ENCODE measurements around the gene RND2. TPM values are rescaled to one million over a fixed set of nuclear protein-coding genes. Genes with fewer than 3 reads are reported as not detected.
A peak's percentile ranks its signal among the peaks of the same experiment; 100 is the strongest.

Gene RND2
- total and polyA plus RNA-seq, 2 donors (not counting 1 experiment from before 2014, with no cell fraction given), result 0.24 to 0.44 TPM

DNA sequence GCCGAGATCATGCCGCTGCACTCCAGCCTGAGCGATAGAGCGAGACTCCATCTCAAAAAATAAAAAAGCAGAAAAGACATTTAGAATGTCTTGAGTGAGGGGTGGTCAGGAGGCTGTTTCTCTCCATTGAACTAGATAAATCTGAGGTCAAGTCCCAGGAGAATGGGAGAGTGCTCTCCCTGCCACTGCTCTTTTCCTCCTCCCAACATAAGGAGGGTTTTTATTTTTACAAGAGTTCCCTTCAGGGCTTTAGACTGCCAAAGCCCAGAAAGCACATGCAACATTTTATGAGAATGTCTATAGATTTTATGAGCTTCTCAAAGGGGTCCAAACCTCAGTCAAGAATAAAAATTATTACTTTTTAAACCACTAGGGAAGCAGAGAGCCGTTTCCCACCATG lies 1.6 kb downstream of the RND2 start:
- H3K9me3 Mint-ChIP-seq (ENCODE audit: insufficient read depth), result no peaks in the 10 kb centered on the region

More for the DNA sequence above, 1.6 kb downstream of the RND2 start:
- TF ChIP-seq, protein P1, sequence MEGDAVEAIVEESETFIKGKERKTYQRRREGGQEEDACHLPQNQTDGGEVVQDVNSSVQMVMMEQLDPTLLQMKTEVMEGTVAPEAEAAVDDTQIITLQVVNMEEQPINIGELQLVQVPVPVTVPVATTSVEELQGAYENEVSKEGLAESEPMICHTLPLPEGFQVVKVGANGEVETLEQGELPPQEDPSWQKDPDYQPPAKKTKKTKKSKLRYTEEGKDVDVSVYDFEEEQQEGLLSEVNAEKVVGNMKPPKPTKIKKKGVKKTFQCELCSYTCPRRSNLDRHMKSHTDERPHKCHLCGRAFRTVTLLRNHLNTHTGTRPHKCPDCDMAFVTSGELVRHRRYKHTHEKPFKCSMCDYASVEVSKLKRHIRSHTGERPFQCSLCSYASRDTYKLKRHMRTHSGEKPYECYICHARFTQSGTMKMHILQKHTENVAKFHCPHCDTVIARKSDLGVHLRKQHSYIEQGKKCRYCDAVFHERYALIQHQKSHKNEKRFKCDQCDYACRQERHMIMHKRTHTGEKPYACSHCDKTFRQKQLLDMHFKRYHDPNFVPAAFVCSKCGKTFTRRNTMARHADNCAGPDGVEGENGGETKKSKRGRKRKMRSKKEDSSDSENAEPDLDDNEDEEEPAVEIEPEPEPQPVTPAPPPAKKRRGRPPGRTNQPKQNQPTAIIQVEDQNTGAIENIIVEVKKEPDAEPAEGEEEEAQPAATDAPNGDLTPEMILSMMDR (IDR thresholded peaks at IDR 0.05), result no peak
- TF ChIP-seq EZH2 (IDR thresholded peaks at IDR 0.05; ENCODE audit: borderline replicate concordance, insufficient read depth, low read depth, low read length, poor library complexity, severe bottlenecking), result no peak
- Mint-ChIP-seq H3K4me1 (peaks cover 15% of the 10 kb centered on the region), H3K27ac (peak overlapping the region; percentile 74), H3K4me3 (peak overlapping the region; percentile 50), H3K27me3 (no peaks in the 10 kb centered on the region)
- Histone ChIP-seq H3K27me3 (replicated peaks in 1 of 4; ENCODE audit: control extremely low read depth in 1 of 4, control insufficient read depth in 3 of 4, insufficient read depth in 4 of 4, low read length in 3 of 4) (no peaks in the 10 kb centered on the region), H3K4me1 (ENCODE audit: control insufficient read depth in 2 of 2, insufficient read depth in 2 of 2, low read length in 2 of 2) (peaks cover 5 to 24% of the 10 kb centered on the region in 2 donors), H3K36me3 (replicated peaks in 1 of 2; ENCODE audit: control extremely low read depth in 1 of 2, control insufficient read depth in 1 of 2, extremely low read depth in 1 of 2, insufficient read depth in 2 of 2, low read length in 1 of 2) (no peaks in the 10 kb centered on the region), H3K4me2 (replicated peaks; ENCODE audit: low read depth, low read length, poor library complexity, severe bottlenecking) (no peak overlapping the region), H3K4me3 (ENCODE audit: control extremely low read depth in 1 of 5, extremely low read depth in 1 of 5, insufficient read depth in 1 of 5, low read depth in 2 of 5, low read length in 4 of 5) (no peak overlapping the region), H4K20me1 (ENCODE audit: control insufficient read depth, insufficient read depth, low read length, poor library complexity, severe bottlenecking) (no peaks in the 10 kb centered on the region), H3K27ac (ENCODE audit: low read length in 2 of 2) (no peak overlapping the region), H3K9ac (ENCODE audit: low read length) (no peak overlapping the region), H3K9me3 (ENCODE audit: control extremely low read depth in 1 of 3, control insufficient read depth in 2 of 3, insufficient read depth in 1 of 3, low read length in 2 of 3) (no peaks in the 10 kb centered on the region), H2AFZ (ENCODE audit: insufficient read depth, low read depth, low read length, poor library complexity, severe bottlenecking) (no peak overlapping the region), H3K79me2 (ENCODE audit: control insufficient read depth, insufficient read depth, low read length) (no peaks in the 10 kb centered on the region)
- ATAC-seq (ENCODE audit: low read depth), result no peak
- peak; percentile 44 for DNase-seq
- CTCF ChIA-PET, result no interaction called here
- POLR2A ChIA-PET, result interaction anchor here (0.8 kb wide), 1 partner anchor 28 kb away, joined by 4 read pairs; the partner anchor contains the start of gene RPL27
- intact Hi-C loops (cut with micrococcal nuclease), result no loop called here
- no CpG with 5 or more reads among the region's 5 CpGs for WGBS (ENCODE audit: insufficient coverage)

Measured in B cell (primary cell).